ENCODE results near the gene LILRA1.

GRCh38 chr19:54551950-54552912, 41.2 kb upstream of the LILRA1 start:
- TF ChIP-seq SP1 (IDR thresholded peaks at IDR 0.05): no peak
- no peak for TF ChIP-seq SP1 (CRISPR knock-in tag; IDR thresholded peaks at IDR 0.05)
- TF ChIP-seq ATF4 (CRISPR knock-in tag; IDR thresholded peaks at IDR 0.05): no peak
- no peak for TF ChIP-seq PTBP1 (IDR thresholded peaks at IDR 0.05; ENCODE audit: low read depth, low read length, poor library complexity, severe bottlenecking)
- no peak for TF ChIP-seq HCFC1 (IDR thresholded peaks at IDR 0.05; ENCODE audit: low read depth, low read length)
- no peak for TF ChIP-seq ZNF317 (CRISPR knock-in tag; IDR thresholded peaks at IDR 0.05)
- no peak for TF ChIP-seq ZNF274 (CRISPR knock-in tag; IDR thresholded peaks at IDR 0.05)
- TF ChIP-seq SCMH1 (CRISPR knock-in tag; IDR thresholded peaks at IDR 0.05; ENCODE audit: borderline replicate concordance): no peak
- TF ChIP-seq GATAD1 (CRISPR knock-in tag; IDR thresholded peaks at IDR 0.05): no peak
- no peak for TF ChIP-seq ZNF761 (CRISPR knock-in tag; conservative IDR thresholded peaks at IDR 0.05)
- no peak for TF ChIP-seq CTCF (CRISPR knock-in tag; IDR thresholded peaks at IDR 0.05)

Measured in HepG2 (cell line).